HG03196 (cell line): ENCODE measurements around the gene ITGA1.
"Not testable (repeated sequence)": the region's sequence is repeated elsewhere in the genome, so short reads cannot be mapped to it uniquely, and the experiment has no call there.

ENCODE experiments used
- ATAC-seq: cut with Tn5 transposase; IDR thresholded peaks from one replicate; pipeline ENCODE4 v1.9.1; 2021; ENCODE audit not compliant: unreplicated experiment

The ITGA1 gene

GRCh38 chr5:52799983-52800393 is 12.3 kb downstream of the ITGA1 start:
- peak; percentile 81 for ATAC-seq

GRCh38 chr5:52800394-52801213 is 12.9 kb downstream of the ITGA1 start:
- peak; percentile 34 for ATAC-seq

GRCh38 chr5:52801329-52801728 is 13.6 kb downstream of the ITGA1 start:
- no peak for ATAC-seq

- ATAC-seq, result no peak
These were observed 14.7 kb downstream of the ITGA1 start for GRCh38 chr5:52802272-52802973.

- ATAC-seq, result no peak
These were observed 15.2 kb downstream of the ITGA1 start for GRCh38 chr5:52802974-52803336.

- no peak for ATAC-seq
These were observed 16.7 kb downstream of the ITGA1 start for GRCh38 chr5:52804387-52804791.

GRCh38 chr5:52804981-52805380 is 17.3 kb downstream of the ITGA1 start:
- ATAC-seq, result no peak

- no peak for ATAC-seq
These were observed 17.9 kb downstream of the ITGA1 start for GRCh38 chr5:52805615-52806014.

GRCh38 chr5:52807037-52807436 is 19.3 kb downstream of the ITGA1 start:
- ATAC-seq, result no peak

GRCh38 chr5:52807723-52808122 is 20.0 kb downstream of the ITGA1 start:
- no peak for ATAC-seq

GRCh38 chr5:52808316-52808901 is 20.7 kb downstream of the ITGA1 start:
- no peak for ATAC-seq

GRCh38 chr5:52809884-52810283 is 22.2 kb downstream of the ITGA1 start:
- ATAC-seq, result no peak

- ATAC-seq, result no peak
These were observed 22.7 kb downstream of the ITGA1 start for GRCh38 chr5:52810426-52810825.

- no peak for ATAC-seq
These were observed 23.5 kb downstream of the ITGA1 start for GRCh38 chr5:52811067-52811749.

- ATAC-seq, result no peak
These were observed 26.8 kb downstream of the ITGA1 start for GRCh38 chr5:52814352-52815148.

GRCh38 chr5:52817818-52818217 is 30.1 kb downstream of the ITGA1 start:
- ATAC-seq, result no peak

- ATAC-seq, result no peak
These were observed 30.6 kb downstream of the ITGA1 start for GRCh38 chr5:52818360-52818759.

GRCh38 chr5:52818807-52819206 is 31.1 kb downstream of the ITGA1 start:
- ATAC-seq, result not testable (repeated sequence)

- no peak for ATAC-seq
These were observed 34.2 kb downstream of the ITGA1 start for GRCh38 chr5:52821901-52822300.

- no peak for ATAC-seq
These were observed 34.7 kb downstream of the ITGA1 start for GRCh38 chr5:52822437-52822836.

- no peak for ATAC-seq
These were observed 37.1 kb downstream of the ITGA1 start for GRCh38 chr5:52824827-52825226.
